Kidney (tissue), 14 donors: ENCODE results near the gene MRNIP. TPM values are rescaled to one million over a fixed set of nuclear protein-coding genes. Genes with fewer than 3 reads are reported as not detected.

Source experiments
- DNase-seq, 5 donors: peaks; one replicate each; pipeline ENCODE4 v3.0.0-alpha.2; 2013 to 2020
- FAIRE-seq: peaks from 2 replicates; lab custom pipeline; 2012; peaks lifted over from hg19 to GRCh38; lab: Jason Lieb, UNC
- H3K27ac ChIP-seq, 2 donors: one replicate each; pipeline ENCODE4 v1.7.0; 2013; ENCODE audit warnings: low read depth in 2 of 2, low read length in 2 of 2, inconsistent platforms in 1 of 2
- H3K27me3 ChIP-seq: one replicate; pipeline ENCODE4 v1.7.1; 2013; ENCODE audit warnings: low read length, inconsistent platforms; ENCODE audit not compliant: control insufficient read depth, insufficient read depth
- H3K36me3 ChIP-seq, 3 donors: one replicate each; pipeline versions ENCODE4 v1.7.0 to v1.7.1; 2013; ENCODE audit warnings: low read length in 3 of 3, control low read depth in 1 of 3, inconsistent platforms in 1 of 3; ENCODE audit not compliant: insufficient read depth in 3 of 3, control insufficient read depth in 2 of 3
- H3K4me1 ChIP-seq, 3 donors: one replicate each; pipeline versions ENCODE4 v1.7.0 to v1.7.1; 2013; ENCODE audit warnings: low read length in 3 of 3, inconsistent platforms in 1 of 3, low read depth in 1 of 3; ENCODE audit not compliant: control insufficient read depth in 2 of 3, insufficient read depth in 2 of 3
- H3K4me3 ChIP-seq, 3 donors: one replicate each; pipeline versions ENCODE4 v1.7.0 to v1.8.1; 2013; ENCODE audit warnings: low read length in 3 of 3, control low read depth in 1 of 3, inconsistent platforms in 1 of 3
- H3K9ac ChIP-seq, 3 donors: one replicate each; pipeline versions ENCODE4 v1.7.0 to v1.7.1; 2013; ENCODE audit warnings: low read length in 3 of 3, control low read depth in 1 of 3, inconsistent platforms in 1 of 3
- H3K9me3 ChIP-seq, 3 donors: one replicate each; pipeline versions ENCODE4 v1.7.0 to v1.7.1; 2013; ENCODE audit warnings: low read length in 3 of 3, control low read depth in 1 of 3, inconsistent platforms in 1 of 3; ENCODE audit not compliant: control insufficient read depth in 2 of 3, insufficient read depth in 1 of 3
- intact Hi-C: fragments of 100-400 bp; cut with DNase I; formaldehyde crosslinking; loops from one replicate; pipeline ENCODE4 v1.11.1; 2022
- polyA plus RNA-seq: library from polyadenylated mRNA; stranded (reverse); fragments of 350-450 nt; fragmentation: Illumina TruSeq; extraction: RNeasy Lipid Tissue Mini Kit (QIAGEN cat#74804); gene quantifications from one replicate; pipeline ENCODE4 v1.2.3, GENCODE V29; 2014; ENCODE audit warnings: low read depth, low replicate concordance; ENCODE audit not compliant: insufficient read depth
- total RNA-seq: library from RNA; stranded (reverse); fragmentation: NEBNext Ultra II Directional; extraction: Animal tissue kit (Norgen Biotek cat#: 25700); gene quantifications from one replicate; pipeline ENCODE4 v1.2.1, GENCODE V29; 2021
- TF ChIP-seq, protein P1 (sequence below): IDR thresholded peaks from 3 replicates; pipeline ENCODE4 v1.5.1; 2012; ENCODE audit warnings: mild to moderate bottlenecking, moderate library complexity, borderline replicate concordance; ENCODE audit not compliant: insufficient read depth; ENCODE audit errors: extremely low read depth
- donor health status: control.
- donor health status: control.
- donor health status: control.
- donor health status: control.
- donor health status: control.
- donor health status: DM: yes; HTN: yes; CAD: no.
- donor health status: Normal renal cell carcinoma (clear cell type).

Gene MRNIP
- total and polyA plus RNA-seq, 2 donors from 2014 or later = 25.3 to 36.6 TPM

DNA sequence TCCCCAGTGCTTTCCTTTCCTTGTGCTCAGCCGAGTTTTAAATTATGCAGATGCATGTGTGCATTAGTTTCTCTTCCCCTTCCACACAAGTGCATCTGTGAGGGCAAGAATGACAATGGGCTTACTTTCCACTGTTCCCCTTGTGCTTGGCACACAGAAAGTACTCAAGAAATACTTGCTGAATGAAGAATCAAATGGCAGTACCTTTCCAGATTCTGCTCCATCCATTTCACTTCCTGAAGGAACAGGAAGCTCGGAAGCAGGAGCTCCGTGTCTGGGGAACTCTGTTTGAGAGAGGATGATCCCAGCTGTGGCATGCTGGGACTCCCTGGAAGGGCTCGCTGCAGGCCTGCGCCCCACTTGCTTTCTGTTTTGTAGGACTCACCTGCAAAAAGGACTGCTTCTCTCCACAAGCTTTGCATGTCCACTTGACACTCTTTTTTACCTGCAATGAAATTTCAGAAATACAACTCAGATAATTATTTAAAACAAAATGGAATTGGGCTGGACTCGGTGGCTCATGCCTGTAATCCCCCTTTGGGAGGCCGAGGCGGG is 5.5 kb downstream of the MRNIP start:
- no peak for DNase-seq
- no peak for FAIRE-seq
- Histone ChIP-seq H3K4me1 (peaks cover 0 to 3% (median 0%) of the 10 kb centered on the region in 3 donors), H3K4me3 (no peak overlapping the region), H3K9ac (no peak overlapping the region), H3K36me3 (peaks cover 14 to 46% (median 24%) of the 10 kb centered on the region in 3 donors), H3K27me3 (no peaks in the 10 kb centered on the region), H3K9me3 (no peaks in the 10 kb centered on the region), H3K27ac (no peak overlapping the region)
- intact Hi-C loops = no loop called here
- TF ChIP-seq, protein P1, sequence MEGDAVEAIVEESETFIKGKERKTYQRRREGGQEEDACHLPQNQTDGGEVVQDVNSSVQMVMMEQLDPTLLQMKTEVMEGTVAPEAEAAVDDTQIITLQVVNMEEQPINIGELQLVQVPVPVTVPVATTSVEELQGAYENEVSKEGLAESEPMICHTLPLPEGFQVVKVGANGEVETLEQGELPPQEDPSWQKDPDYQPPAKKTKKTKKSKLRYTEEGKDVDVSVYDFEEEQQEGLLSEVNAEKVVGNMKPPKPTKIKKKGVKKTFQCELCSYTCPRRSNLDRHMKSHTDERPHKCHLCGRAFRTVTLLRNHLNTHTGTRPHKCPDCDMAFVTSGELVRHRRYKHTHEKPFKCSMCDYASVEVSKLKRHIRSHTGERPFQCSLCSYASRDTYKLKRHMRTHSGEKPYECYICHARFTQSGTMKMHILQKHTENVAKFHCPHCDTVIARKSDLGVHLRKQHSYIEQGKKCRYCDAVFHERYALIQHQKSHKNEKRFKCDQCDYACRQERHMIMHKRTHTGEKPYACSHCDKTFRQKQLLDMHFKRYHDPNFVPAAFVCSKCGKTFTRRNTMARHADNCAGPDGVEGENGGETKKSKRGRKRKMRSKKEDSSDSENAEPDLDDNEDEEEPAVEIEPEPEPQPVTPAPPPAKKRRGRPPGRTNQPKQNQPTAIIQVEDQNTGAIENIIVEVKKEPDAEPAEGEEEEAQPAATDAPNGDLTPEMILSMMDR = no peak

DNA sequence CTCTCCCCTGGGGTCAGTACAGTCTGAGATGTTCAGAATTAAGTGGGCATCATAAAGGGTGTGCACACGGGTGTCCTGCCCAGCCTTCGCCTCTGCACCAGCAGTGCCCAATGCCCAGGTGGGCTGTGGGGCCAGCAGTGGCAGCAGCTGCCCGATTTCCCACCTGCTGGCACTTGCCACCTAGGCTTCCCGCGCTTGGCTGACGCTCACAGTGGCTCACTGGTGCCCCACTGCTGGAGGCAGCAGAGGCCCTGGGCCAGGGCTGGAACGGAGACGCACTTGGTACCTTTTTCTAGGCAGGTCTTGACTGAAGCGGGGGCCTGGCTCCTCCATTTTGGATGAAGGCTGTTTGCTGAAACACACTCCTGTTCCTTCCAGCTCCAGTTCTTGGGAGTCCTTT is 17.0 kb downstream of the MRNIP start:
- peak in 1 of 5 donors; percentile 57 for DNase-seq
- intact Hi-C loops = no loop called here
- Histone ChIP-seq H3K9me3 (no peaks in the 10 kb centered on the region), H3K4me3 (no peak overlapping the region), H3K9ac (no peak overlapping the region), H3K4me1 (peaks cover 0 to under 1% (median 0%) of the 10 kb centered on the region in 3 donors), H3K36me3 (peaks cover 0 to 38% (median 16%) of the 10 kb centered on the region in 3 donors), H3K27ac (no peak overlapping the region), H3K27me3 (no peaks in the 10 kb centered on the region)
- TF ChIP-seq, protein P1 = no peak
- FAIRE-seq = no peak

DNA sequence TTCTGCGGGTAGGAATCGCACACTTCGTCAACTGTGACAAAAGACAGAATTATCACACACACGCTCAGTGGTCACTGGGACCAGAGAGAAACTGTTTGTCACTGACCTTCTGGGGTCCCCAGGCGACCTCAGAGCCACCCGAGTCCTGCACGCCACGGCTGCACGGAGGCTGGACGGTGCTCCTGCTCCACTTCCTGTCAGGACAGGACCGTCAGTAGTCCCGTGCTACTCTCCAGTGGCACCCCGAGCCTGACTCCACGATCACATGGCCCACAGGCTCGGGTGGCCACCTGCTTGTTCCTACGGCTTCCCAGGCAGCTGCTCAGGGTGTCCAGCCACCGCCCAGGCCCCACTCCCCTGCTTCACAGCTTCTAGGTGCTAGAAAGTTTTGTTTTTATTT is 17.9 kb downstream of the MRNIP start:
- peak in 1 of 5 donors; percentile 66 for DNase-seq
- FAIRE-seq = no peak
- no peak overlapping the region for H3K4me3 ChIP-seq
- no peaks in the 10 kb centered on the region for H3K9me3 ChIP-seq
- TF ChIP-seq, protein P1 = no peak
- no peak overlapping the region for H3K27ac ChIP-seq
- intact Hi-C loops = no loop called here
- H3K27me3 ChIP-seq = no peaks in the 10 kb centered on the region
- H3K4me1 ChIP-seq = peaks cover 0 to 9% (median 0%) of the 10 kb centered on the region in 3 donors
- no peak overlapping the region for H3K9ac ChIP-seq
- peaks cover 0 to 46% (median 22%) of the 10 kb centered on the region in 3 donors for H3K36me3 ChIP-seq
